Esophagus muscularis mucosa (tissue), 3 donors: ENCODE data around the gene ARHGAP8.

Experiments used
- CTCF ChIP-seq, 3 experiments: fragments of 200-600 bp in 2 of 3; fragments of 450-650 bp in 1 of 3; sonication (generic) in 2 of 3; IDR thresholded peaks; one replicate each; pipeline ENCODE4 v1.5.1; 2017 to 2019; ENCODE audit warnings: antibody characterized with exemption in 3 of 3, mild to moderate bottlenecking in 2 of 3, moderate library complexity in 1 of 3
- POLR2A ChIP-seq: fragments of 450-650 bp; IDR thresholded peaks from one replicate; pipeline ENCODE4 v1.6.1; 2017; ENCODE audit warnings: antibody characterized with exemption, moderate library complexity, mild to moderate bottlenecking, low read depth
- POLR2AphosphoS5 ChIP-seq, 2 donors: sonication (generic); formaldehyde crosslinking; IDR thresholded peaks; one replicate each; pipeline ENCODE4 v1.6.1; 2017; ENCODE audit warnings: antibody characterized with exemption in 2 of 2

- TF ChIP-seq CTCF (IDR thresholded peaks at IDR 0.05) (no peak), POLR2AphosphoS5 (IDR thresholded peaks at IDR 0.05) (no peak), POLR2A (no peak)
Observed at GRCh38 chr22:44759001-44759400, 6.6 kb downstream of the ARHGAP8 start.
